ENCODE measurements around the gene C1orf115.
A peak's percentile ranks its signal among the peaks of the same experiment; 100 is the strongest.
"Not testable (repeated sequence)": the region's sequence is repeated elsewhere in the genome, so short reads cannot be mapped to it uniquely, and the experiment has no call there.

C1orf115 gene, protein sequence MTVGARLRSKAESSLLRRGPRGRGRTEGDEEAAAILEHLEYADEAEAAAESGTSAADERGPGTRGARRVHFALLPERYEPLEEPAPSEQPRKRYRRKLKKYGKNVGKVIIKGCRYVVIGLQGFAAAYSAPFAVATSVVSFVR

DNA sequence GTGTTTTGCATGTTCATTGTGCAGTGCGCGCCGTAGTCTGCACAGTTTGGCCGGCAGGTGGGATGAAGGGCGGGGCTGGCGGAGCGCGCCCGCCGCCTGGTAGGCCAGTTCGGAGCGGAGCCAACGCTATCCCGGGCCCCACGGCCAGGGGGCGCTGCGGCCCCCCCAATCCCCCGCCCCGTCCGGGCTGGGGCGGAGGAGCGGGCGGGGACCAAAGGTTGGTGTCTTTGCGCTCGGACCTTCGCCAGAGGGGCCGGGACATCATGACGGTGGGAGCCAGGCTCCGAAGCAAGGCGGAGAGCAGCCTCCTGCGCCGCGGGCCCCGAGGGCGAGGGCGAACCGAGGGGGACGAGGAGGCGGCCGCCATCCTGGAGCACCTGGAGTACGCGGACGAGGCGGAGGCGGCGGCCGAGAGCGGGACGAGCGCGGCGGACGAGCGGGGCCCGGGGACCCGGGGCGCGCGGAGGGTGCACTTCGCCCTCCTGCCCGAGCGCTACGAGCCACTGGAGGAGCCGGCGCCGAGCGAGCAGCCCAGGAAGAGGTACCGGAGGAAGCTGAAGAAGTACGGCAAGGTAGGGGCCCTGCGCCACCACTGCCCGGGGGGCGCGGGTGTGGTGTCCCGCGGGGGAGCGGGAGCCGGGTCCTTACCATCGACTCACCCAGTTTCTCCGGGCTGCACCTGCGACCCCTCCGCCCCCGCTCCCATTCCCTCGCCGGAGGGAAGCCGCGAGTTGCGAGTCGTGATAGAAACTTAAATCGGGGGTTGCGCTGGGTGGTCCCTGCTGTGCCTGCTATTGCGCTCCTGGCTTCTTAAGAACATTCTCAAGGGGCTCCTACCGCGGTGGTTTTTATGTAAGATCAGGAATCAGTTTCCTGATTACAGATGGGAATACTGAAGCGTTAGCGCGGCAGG, at the start of gene C1orf115:
C1orf115 (plus strand) TSS at position 224 of the 913 bp plus-strand sequence; CDS start at position 264, 40 bp downstream.
- DNase-seq (ENCODE audit: low spot score), result peak; percentile 81

DNA sequence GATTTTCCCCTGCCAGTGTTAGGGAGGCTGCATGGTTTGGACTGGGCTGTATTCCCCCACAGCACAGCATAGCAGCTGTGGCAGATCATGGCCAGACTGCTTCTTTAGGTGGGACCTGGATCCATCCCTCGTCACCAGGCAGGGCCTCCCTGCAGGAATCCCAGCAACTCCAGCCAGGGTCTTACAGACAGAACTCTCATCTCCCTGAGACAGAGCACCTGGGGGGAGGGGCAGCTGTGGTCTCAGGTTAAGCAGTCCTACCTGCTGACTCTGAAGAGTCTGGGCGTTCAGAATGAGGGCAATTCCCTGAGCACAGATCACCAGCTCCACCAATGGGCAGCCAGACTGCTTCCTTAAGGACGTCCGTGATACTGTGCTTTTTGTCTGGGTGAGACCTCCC, 47.9 kb upstream of the C1orf115 start:
- DNase-seq (ENCODE audit: low spot score), result no peak

DNA sequence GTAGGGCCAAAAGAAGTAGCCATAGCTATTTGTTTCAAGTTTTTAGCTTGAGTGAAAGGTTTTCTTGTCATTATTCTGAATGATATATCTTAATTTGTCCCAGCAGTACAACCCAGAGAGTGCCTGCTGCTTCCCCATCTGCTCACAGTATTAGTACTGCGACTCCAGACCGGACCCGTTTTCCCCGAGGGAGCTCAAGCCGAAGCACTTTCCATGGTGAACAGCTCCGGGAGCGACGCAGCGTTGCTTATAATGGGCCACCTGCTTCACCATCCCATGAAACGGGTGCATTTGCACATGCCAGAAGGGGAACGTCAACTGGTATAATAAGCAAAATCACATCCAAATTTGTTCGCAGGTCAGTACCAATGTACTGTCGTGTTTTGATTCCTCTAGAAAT, 37.2 kb upstream of the C1orf115 start:
- DNase-seq (ENCODE audit: low spot score), result no peak

DNA sequence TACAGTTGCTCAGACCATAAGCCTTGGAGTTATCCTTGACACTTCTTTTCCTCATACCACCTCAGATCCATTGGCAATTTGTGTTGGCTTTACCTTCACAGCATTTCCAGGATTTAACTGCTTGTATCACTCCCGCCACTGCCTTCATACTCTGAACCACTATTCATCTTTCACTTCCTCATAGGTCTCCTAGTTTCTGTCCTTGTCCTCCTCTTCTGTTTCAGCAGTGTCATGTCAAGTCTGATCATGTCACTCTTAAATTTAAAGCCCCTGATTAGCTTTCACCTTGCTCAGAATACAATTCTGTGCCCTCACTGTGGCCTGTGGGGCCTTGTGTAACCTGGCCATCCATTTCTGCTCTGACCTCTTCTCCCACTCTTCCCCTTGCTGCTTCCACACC, 34.7 kb upstream of the C1orf115 start:
- DNase-seq (ENCODE audit: low spot score), result no peak

DNA sequence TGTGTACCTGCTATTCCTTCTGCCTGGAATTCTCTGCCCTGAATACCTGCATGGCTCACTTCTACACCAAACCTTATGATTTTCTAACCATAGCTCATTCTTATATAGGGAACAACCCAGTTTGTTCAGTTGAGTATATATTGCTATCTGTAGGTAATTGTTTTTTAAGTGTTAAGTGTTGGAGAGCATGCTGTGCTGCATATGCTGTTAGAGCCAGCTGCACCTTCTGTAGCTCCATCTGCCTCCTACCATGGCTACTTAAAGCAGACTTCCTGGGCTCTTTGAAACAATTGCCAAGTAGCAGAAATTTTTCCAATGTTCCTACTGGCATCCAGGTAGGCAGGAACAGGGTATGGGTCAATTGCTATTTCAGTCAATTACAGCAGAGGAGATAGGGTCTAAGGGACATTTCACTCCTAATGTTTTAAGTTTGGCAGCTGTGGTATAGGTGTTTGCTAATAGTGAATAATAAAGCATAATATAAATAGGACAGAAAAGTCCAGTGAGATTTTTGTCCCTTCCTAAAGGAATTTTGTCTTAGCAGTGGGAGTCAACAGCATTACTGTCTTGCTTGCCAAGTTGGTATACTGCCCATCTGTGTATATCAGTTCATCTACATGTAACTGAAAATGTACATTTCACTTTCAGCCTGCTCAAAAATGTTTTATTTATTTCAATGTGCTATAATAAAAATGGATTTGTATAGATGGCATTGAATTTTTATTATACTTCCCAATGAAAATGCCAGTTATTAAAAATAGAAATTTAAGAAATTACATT, 34.0 kb upstream of the C1orf115 start:
- no peak for DNase-seq (ENCODE audit: low spot score)

DNA sequence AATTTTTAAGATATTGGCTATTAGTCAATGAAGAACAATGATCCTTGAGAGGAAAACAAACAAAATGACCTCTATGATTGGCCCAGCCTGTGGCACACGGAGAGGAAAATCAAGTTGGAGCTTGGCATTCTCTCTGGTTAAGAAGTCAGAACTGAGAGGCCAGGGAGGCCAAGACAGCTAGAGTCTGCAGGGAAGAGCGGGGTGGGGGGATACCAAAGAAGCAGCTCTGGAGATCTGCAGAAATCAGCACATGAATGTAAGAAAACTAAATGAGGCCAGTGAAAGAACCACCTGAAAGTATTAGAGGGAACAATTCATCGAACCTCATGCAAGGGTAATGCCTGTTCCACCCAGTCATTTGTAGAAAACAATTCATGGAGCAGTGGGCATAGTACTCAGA, 23.8 kb upstream of the C1orf115 start:
- no peak for DNase-seq (ENCODE audit: low spot score)

DNA sequence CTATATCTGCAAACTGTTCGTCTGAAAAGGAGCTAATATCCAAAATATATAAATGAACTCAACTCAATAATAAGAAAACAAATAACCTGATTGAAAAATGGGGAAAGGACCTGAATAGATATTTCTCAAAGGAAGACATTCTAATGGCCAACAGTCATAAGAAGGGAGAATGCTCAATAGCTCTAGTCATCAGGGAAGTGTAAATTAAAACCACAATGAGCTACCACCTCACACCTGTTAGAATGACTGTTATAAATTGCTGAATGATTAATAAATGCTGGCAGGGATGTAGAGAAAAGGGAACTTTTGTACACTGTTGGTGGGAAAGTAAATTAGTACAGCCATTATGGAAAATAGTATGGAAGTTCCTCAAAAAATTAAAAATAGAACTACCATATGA, 21.2 kb upstream of the C1orf115 start:
- no peak for DNase-seq (ENCODE audit: low spot score)

DNA sequence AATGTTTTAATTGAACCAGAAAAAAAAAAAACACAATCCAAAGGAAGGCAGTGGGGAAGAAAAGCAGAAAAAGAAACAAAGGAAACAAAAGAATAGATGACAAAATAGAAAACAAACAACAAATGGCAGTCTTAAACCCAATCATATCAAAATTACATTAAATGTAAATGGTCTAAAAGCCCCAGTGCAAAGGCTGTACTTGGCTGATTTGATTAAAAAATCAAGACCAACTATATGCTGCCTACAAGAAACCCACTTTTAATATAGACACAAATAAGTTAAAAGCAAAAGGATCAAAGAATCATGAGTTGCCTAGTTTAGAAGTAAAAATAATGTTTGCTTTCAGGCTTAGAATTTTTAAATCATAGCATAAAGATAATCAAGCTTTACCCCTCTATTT, 19.8 kb upstream of the C1orf115 start:
- no peak for DNase-seq (ENCODE audit: low spot score)

DNA sequence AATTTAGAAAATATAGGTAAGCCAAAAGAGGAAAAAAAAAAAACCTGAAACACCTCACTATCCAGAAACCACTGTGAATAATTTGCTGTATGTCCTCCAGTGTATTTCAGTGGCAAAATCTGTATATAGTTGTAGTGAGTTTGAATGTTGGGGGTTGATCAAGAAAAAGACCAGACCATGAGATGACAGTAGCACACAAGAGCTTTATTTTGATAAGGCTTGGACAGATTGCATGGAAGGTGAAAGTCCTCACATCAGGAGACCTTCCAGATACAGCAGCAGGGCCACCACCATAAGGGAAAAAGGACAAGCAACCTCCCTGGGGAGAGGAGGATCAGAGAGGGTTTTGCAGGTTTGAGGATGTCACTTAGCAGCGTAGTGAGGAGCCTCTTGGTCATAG, 16.2 kb upstream of the C1orf115 start:
- DNase-seq (ENCODE audit: low spot score), result no peak

DNA sequence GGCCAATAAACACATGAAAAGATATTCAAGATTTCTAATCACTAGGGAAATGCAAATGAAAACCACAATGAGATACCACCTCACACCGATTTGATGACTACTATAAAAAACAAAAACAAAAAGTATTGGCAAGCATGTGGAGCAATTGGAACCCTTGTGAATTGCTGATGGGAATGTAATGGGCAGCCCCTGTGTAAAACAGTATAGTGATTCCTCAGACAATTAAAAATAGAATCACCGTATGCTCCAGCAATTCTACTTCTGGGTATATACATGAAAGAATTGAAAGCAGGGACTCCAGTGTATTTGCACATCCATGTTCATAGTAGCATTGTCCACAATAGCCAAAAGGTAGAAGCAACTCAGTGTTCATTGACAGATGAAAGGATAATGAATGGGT, 12.9 kb upstream of the C1orf115 start:
- DNase-seq (ENCODE audit: low spot score), result no peak

DNA sequence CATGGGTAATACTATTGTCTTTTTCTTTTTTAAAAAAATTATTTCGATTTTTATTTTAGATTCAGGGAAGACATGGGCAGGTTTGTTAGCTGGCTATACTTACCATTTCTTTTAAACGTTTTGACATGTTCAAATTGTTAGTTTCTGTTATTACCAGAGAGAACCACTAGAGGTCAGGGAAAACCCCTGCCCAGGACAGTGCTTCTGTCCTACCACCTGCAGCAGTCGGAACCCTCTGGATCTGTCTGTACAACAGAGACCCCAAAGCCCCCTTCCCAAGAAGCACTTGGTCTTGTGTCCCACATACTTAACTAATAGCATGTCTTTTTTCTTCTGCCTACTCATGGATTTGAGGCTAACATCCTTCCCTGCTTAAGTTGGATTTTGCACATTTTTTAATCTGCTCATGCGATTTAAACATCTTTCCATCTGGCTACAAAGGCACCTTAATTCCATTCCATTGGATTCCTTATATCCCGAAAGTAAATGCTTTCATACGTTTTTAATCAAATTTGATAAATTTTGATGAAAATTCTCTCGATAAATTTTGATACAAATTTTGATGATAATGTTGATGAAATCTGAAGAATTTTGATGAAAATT, 10.0 kb upstream of the C1orf115 start:
- peak; percentile 79 for DNase-seq (ENCODE audit: low spot score)

DNA sequence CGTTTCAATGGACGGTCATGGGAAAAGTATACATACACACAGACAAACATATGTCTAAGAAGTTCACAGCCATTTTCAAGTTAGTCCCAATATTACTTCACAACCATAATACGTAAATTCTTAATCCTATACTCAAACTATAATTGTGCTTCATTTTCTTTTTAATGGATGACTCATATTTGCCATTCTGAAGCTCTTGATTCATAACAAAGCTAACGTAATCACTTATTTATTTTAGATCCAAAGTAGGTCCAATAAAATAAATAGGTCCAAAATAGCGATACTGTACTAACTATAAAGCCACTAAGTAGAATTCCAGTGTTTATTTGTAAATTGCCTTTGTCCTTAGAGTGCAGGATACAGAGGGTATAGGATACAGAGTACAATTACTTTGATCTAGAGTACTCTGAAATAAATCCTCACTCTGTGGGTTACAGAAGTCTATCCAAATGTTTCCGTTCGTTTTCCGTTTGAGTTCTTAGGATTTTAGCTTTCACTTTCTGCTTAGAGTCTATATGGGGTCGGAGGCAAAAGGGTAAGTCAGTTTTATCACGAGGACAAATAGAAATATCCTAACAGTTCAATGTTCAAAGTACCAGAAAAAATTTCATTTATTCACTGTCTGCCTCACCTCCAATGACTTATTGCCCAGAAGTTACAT, 8.8 kb upstream of the C1orf115 start:
- DNase-seq (ENCODE audit: low spot score), result peak; percentile 22

DNA sequence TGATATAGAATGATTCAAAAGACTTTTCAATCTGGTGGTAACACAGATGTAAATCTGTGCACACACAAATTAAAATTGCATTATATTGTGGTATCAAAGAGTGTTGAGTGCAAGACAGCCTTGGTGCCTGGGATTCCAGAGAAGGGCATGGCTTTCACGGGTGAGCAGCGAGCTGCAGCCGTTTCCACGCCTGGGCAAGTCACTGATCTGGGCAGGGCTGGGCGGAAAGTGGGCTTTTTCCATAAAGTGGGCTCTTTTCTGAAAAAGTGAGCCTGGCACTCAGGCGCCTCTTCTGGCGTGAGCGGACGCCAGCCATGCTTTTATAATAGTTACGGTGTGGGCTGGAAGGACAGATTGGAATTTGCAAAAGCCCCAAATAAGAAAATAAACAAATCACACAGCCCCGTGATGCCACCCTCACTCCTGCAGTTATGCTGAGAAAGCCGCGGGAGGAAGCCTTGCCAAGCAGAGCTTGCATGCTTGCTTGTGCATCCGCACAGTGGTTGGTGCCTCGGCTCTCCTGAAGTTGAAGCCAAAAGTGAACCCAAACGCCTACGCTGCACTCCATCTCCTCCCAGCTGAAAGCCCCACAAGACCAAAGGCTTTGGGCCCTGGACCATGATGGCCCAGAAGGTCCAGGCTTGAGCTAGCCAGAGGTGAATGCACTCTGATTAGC, 7.1 kb upstream of the C1orf115 start:
- DNase-seq (ENCODE audit: low spot score), result no peak

DNA sequence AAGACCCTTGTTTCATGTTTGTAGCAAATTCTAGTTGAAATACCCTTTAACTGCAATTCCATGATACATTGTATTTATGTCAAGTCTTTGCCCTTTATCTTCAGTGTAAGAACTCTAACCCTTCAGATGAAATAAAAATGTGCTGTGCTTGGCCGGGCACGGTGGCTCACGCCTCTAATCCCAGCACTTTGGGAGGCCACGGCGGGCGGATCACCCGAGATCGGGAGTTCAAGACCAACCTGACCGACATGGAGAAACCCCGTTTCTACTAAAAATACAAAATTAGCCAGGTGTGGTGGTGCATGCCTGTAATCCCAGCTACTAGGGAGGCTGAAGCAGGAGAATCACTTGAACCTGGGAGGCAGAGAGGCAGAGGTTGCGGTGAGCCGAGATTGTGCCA, 6.4 kb upstream of the C1orf115 start:
- DNase-seq (ENCODE audit: low spot score), result not testable (repeated sequence)

DNA sequence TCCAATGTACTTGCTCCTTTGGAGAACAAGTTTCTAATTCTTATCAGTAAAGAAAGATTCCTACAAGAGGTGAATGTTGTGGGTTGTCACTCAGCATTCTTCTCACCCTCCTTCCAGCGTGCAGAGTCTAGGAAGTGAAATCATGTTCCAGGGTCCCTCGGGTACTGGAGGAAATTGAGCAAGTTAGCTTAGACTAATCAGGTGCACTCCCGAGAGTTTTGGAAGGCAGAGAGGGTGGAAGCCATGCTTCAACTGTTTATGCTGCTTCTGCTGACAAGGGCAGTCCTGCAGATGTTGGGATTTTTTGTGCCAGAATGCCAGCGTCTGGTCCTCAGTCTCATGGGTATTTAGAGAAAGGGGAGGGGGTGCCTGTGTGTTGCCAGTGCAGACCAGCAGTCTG, 5.3 kb upstream of the C1orf115 start:
- DNase-seq (ENCODE audit: low spot score), result no peak

DNA sequence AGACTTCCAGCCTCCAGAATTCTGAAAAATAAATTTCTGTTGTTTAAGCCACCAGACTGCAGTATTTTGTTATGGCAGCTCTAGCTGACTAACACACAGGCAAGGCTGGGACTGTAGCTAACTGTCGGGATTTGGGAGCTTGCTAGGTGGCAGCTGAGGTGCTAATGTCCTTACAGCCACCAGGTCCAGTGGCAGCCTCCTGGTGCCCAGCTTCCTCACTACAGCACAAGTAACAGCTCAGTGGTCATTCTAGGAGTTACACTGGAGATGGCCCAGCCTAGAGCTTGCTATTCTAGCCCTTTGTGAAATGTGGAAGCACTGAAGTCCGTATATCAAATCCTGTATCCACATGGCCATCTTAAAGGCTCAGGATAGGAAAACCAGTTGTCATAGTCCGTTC, 4.3 kb upstream of the C1orf115 start:
- no peak for DNase-seq (ENCODE audit: low spot score)

DNA sequence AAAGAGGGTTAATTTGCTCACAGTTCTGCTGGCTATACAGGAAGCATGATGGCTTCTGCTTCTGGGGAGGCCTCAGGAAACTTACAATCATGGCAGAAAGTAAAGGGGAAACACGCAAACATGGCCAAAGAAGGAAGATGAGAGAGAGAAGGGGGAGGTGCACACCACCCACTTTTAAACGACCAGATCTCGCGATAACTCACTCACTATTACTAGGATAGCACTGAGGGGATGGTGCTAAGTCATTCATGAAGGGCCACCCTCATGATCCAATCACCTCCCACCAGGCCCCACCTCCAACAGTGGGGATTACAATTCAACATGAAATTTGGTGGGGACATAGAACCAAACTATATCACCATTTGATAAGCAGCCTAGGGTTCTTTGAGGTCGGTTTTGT, 2.4 kb upstream of the C1orf115 start:
- DNase-seq (ENCODE audit: low spot score), result no peak

DNA sequence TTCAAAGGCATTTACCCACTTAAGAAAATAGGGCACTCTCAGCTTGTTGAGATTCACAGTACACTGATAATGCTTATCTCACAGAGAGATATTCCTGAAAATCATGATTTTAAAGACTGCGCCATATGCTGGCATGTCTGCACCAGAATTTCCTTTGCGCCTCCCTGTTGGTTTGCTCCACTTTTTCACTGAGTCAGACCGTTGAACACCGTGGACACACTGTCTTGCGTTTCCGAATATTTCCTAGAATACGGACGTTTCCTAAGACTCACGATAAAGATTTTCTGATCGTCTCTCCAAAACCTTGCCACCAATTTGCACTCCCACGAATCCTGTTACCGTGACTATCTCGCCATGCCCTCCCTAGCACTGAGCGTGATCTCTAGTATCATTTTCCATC, 497 bp upstream of the C1orf115 start:
- no peak for DNase-seq (ENCODE audit: low spot score)

DNA sequence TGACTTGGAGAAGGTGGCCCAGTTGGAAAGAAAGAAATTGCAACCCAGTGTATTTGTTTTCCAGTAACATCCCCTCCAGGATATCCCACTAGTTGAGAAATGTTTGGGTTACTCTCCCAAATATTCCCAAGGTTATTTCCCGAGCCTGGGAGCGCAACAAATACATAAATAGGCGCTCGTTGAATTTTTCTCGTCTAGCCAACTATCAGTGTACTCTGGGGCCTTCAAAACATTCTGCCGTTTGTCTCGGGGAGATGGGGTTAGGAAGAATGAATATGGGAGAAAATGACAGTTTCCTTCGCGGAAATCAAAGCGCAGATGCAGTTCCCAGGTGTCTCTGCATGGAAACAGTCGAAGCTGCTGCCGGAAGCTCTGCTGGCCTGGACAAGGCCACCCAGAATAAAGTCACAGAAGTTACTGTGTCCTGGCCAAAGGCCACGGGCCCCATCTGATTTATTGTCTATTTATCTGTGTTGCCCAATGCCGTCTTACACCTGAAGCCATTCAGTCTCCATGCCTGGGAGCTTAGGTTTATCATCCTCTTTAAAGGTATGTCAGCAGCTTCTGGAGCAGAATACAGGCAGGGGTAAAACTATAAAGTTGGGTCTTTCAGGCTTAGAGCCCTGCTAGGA, 1.0 kb downstream of the C1orf115 start:
- no peak for DNase-seq (ENCODE audit: low spot score)

DNA sequence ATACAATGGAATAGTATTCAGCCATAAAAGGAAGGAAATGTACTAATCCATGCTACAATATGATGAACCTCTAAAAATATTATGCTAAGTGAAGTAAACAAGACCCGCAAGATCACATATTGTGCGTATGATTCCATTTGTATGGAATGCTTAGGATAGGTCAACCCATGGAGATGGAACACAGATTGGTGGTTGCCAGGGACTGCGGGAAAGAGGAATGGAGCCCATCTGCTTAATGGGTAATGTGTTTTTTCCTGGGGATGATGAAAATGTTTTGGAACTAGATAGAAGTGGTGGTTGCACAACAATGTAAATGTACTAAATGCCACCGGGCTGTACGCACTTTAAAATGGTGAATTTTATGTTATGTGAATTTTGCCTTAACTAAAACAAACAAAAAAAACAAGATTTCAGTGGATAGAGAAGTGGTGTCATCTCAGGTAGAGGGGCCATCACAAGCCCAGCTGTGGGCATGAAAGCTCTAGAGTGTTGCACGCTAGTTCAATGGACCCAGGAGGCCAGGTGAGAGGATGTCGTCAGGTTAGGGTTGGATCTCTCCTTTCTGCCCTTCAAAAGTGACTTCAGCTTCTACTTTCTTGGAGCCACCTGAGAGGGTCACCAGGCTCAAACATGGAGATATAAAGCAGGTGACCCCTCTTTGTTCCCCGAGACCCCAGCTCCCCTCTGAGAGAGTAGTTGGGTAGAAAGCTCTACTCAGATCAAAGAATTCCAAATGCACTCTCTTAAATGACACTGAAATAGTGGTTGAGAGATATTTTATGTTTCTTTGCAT, 2.5 kb downstream of the C1orf115 start:
- DNase-seq (ENCODE audit: low spot score), result no peak

Measured in COLO829 (cell line).